ENCODE measurements around the gene STKLD1.
"Not testable (repeated sequence)": the region's sequence is repeated elsewhere in the genome, so short reads cannot be mapped to it uniquely, and the experiment has no call there.

The STKLD1 gene

DNA sequence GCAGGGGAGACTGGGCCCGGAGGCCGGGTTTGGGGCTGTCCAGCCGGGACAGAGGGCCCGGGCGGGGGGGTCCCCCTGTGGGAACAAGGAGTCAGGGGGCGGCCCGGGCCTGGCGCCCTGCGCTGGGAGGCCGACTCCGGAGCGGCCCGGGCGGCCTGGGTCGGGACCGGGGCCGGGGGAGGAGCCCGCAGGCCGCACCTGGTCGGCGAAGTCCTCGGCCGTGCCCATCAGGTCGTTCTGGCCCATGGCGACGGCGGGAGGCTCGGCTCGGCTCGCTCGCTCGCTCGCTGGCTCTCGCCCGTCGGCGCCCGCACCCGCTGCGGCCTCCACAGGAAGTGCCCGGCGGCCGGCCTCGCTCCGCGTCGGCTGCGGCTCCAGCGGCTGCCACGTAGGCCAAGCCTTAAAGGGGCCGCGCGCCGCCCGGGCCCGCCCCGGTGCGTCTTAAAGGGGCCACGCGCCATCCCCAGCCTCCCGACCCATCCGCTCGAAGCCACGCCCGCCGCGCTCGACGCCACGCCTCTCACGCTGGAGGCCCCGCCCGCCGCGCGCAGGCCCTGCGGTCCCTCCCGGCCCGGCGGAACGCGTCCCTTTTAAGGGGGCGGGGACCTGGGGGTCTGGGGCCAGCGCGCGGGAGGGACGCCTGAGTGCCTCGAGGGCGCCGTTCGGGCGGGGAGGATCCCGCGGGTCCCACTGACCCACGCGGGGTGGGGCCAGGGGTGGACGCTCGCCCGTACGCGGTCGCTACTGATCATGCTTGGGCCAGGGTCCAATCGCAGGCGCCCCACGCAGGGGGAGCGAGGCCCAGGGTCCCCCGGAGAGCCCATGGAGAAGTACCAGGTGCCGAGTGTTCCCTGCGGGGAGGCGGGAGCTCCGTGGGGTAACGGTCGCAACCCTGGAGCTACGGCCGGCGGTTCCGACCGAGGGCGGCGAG lies at the start of gene STKLD1, which contains the start of gene SURF4:
STKLD1 (plus strand) TSS at position 643 of the 931 bp plus-strand sequence; CDS start at position 751, 108 bp downstream.
SURF4 (minus strand) TSS at position 337 of the 931 bp plus-strand sequence; CDS start at position 246, 91 bp downstream.
- peak; percentile 92 for DNase-seq

DNA sequence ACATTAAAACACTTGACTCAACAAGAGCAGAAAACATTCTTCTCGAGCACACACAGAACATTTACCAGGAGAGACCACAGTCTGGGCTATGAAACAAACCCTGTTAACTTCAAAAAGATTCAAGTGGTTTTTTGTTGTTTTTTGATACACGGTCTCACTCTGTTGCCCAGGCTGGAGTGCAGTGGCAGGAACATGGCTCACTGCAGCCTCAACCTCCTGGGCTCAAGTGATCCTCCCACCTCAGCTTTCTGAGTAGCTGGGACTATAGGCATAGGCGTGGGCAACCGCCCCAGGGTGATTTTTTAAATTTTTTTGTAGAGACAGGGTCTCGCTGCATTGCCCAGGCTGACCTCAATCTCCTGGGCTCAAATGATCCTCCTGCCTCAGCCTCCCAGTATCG lies 49.1 kb upstream of the STKLD1 start:
- not testable (repeated sequence) for DNase-seq

DNA sequence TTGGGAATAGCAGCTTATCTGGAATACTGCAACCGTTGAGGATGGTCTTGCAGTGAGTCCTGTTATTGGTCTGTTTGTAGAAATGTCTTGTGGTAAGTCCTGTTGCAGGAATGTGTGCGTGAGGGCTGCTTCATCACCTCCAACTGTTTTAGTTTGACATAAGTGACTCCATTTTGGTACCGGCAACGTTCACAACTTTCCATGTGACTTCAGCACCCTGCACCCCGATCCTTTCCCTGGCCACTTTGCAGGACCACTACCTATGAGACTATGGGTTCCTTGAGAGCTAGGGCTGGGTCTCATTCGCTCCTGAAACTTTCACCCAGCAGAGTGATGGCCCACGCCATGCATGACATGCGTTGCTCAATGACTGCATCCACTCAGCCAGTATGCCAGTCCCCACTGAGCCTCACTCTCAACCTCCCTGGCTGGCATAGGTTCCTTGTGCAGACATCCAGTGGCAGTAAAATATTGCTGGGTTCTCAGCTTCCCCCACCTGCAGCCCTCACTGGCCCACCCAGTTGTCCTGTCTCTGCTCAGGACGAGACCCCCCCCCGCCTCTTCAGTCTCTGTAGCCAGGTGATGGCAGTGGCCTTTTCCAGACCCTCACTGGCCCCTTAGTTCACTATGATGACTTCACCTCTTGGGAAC lies 48.2 kb upstream of the STKLD1 start:
- DNase-seq = no peak

DNA sequence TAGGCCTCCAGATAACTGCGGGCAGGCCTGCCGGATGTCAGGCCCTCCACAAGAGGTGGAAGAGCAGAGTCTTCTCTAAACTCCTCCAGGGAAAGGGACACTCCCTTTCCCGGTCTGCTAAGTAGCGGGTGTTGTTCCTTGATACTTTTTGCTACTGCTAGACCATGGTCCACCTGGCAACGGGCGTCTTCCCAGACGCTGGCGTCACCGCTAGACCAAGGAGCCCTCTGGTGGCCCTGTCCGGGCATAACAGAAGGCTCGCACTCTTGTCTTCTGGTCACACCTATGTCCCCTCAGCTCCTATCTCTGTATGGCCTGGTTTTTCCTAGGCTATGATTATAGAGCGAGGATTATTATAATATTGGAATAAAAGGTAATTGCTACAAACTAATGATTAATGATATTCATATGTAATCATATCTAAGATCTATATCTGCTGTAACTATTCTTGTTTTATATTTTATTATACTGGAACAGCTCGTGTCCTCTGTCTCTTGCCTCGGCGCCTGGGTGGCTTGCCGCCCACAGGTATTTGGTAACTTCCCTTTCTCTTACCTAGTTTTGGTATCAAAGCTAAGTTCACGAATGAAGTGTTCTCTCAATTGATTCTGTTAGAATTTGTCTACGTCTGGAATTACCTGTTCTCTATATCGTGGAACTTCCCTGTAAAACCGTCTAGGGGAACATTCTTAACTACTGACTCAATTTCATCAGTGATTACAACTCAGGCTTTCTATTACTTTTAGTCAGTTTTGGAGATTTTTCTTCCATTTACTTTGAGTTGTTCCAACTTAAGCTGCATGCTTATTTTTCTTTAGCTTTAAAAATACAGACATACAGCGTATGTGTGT lies 46.6 kb upstream of the STKLD1 start:
- DNase-seq = not testable (repeated sequence)

DNA sequence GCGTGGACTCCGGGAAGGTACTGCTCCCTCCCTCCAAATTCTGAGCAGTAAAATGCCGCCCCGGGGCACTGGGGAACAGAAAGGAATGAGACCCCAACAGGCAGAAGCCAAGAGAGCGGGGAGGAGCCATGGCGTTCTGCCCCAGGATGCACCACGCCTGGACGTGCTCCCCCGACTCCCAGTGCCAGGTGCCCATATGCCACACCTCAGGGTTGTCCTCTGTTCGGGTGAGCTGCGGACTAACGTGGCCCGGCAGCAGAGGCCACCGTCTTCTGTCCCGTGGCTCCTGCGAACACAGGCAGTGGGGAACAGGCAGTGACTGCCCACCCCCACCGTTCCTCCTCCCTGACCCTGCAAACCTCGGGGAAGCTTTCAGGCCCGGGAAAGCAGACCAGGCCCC lies 44.9 kb upstream of the STKLD1 start:
- no peak for DNase-seq

DNA sequence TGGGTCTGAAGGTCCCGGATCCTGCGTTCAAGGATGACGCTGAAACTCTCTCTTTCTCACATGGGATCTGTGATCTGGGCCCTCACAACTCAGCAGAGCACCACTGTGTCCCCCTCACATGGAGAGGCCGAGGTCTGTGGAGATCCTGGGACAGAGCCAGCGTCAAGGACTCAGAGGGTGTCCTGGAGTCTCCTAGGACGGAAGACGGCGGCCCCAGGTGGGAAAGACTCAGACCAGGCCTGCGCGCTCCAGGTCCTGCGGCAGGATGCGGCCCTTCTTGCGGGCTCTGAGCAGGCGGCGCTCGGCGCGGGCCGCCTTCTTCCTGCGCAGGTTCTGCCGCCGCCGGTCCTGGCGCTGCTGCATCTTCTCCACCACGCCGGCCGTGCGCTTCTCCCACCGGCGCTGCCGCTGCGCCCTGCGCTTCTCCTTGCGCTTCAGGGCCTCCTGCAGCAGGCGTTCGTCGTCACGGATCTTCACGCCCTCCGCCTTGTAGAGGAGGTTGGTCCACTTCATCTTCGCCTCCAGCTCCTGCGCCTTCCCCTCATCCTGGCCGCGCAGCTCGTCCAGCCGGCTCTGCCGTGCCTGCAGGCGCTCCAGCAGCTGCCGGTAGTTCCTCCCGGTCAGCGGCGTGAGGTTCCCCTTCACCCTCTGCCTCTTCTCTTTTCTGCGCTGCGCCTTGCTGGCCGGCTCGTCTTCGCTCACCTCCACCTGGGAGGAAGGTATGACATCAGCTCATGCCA lies 44.4 kb upstream of the STKLD1 start:
- DNase-seq = no peak

DNA sequence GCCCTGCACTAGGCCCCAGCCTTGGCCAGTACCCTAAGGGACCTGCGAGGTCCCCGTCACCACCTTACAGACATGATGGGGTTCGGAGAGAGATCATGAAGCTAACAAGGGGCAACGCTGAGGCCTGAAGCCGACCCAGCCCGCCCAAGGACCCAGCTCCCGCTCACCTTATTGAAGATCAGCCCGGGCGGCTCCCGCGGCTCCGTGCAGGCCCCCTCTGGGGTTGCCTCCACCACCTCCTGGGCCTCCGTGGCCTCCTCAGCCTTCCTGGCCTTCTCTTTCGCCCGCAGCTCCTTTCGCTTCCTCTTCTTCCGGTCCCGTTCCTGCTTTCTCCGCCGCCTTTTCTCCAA lies 43.8 kb upstream of the STKLD1 start:
- no peak for DNase-seq

DNA sequence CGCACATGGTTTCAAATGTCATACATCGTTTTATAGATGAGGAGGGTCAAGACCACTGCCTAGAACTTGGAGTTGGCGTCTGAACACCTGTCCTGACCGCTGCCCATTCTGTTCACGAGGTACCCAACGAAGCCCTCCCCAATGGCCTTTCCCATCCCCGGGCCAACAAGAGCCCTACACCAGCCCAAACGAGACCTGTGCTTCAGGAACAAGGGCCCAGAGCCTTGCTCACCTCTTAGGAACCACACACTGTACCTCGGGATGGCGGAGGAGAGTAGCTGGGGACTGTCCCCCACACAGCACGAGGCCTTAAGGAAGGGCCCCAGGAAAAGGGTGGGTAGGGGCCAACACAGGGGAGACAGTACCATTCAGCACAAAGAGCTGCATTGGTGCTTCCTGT lies 43.2 kb upstream of the STKLD1 start:
- DNase-seq = no peak

DNA sequence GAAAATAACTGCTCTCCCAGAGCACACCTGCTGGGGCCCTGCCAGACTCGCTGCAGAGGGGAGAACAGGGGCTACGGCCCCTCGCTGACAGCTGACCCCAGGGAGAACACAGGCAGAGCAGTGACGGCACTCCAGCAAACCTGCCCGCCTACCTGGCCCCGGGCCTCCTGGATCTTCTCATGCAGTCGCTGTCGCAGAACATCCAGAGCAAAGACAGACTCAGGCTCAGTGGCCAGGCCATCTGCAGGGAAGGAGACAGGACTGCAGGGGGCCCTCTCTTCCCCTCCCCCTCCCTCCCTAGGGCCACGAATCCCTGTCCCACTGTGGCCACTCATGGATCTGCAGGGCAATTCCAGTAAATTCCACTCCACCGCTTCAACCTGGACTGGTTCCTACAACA lies 42.6 kb upstream of the STKLD1 start:
- DNase-seq = no peak

DNA sequence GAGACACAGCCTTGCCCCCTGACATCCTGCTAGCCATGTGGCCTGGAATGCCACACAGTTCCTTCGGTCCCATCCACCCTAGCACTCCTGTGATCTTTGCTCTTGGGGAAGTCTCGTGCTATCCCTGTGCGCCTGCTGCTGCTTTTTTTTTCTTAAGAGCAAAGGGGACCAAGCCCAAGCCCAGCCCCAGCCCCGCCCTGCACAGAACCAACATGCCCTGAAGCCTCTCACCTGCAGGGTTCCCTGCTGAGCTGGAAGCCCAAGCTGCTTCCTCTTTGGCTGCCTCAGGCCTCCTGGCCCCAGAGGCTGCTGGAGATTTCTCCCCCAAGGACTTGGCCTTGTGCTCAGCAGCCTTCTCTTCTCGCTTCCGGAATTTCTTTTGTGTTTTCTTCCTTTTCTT lies 42.0 kb upstream of the STKLD1 start:
- no peak for DNase-seq

DNA sequence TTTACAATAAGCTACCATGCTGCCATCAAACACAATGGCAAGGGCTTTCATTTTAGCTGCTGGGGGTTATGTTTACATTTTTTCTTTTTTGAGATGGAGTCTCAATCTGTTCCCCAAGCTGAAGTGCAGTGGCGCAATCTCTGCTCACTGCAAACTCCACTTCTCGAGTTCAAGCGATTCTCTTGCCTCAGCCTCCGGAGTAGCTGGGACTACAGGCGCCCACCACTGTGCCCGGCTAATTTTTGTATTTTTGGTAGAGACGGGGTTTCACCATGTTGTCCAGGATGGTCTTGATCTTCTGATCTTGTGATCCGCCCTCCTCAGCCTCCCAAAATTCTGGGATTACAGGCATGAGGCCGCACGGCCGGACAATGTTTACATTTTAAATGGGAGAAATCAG lies 41.3 kb upstream of the STKLD1 start:
- not testable (repeated sequence) for DNase-seq

DNA sequence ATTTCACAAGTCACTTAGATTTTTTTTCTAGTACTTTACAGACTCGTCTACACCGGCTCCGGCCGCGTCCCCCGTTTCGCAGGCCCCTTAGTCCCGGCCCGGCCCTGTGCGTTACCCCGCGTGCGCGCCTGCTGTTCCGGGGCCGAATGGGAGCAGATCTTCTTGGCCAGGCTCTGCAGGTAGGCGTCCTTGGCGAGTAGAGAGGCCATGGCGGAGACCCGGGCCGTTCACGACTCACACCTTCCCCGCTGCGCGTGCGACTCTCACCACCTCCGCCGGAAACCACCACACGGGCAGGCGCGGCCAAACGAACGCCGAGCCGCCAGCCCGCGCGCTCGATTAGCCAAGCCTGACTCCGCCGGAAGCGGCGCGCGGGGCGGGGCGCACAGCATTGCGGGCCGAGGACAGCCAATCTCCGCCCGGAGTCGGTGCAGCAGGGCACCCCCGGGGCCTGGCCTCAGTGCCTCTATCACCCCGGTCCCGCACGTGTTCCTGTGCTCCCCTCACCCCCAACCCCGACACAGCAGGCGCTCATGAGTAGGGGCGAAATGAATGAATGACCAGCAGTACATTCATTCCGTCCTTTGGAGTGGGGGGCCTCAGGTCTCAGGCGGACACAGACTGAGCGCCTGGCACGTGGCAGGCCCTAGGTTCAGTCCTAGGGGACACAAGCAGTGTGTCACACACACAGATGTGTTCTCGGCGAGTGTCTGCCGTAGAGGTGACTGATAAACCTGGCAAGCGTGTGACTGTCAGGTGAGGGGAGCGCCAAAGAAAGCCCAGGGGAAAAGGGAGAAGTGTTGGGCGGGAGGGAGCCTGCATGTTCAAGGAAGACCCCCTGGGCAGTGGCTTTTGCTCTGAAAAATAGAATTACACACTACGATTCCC lies 40.0 kb upstream of the STKLD1 start, which contains the start of gene SURF6:
SURF6 (minus strand) TSS at position 265 of the 888 bp plus-strand sequence; CDS start at position 209, 56 bp downstream.
- peak; percentile 94 for DNase-seq

DNA sequence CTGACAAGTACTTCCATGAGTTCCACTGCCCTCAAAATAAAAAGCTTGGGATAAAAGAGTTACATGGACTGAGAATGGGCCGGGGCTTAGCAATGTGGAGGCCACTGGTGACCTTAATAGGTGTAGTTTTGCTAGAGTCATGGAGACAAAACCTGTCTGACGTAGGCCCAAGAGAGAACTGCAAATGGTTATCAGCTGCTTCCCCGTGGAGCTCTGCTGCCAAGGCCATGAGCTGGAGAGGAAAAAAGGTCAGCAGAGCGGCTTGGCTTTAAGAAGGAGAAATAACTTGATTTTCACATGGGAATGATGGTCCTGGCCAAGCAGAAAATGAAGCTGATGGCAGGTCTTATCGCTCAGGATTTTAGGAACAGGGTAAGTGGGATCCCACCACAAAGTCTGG lies 36.5 kb upstream of the STKLD1 start:
- DNase-seq = no peak

DNA sequence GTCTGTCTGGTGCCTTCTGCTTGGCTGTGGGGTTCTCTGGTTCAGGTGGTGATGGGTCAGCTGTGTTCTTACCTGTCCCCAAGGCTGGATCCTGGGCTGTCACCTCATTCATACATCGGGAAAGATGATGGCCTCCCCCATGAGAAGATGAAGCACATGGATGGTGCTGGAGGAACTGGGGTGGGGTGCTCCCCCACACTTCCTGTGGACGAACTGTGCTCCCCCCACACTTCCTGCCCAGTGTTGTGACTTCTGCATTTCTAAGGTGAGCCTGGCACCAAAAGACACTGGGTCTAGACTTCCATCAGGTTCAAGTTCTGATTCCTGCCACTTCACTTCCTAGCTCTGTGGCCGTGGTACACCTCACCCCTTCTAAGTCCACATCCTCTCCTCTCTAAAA lies 35.9 kb upstream of the STKLD1 start:
- DNase-seq = no peak

DNA sequence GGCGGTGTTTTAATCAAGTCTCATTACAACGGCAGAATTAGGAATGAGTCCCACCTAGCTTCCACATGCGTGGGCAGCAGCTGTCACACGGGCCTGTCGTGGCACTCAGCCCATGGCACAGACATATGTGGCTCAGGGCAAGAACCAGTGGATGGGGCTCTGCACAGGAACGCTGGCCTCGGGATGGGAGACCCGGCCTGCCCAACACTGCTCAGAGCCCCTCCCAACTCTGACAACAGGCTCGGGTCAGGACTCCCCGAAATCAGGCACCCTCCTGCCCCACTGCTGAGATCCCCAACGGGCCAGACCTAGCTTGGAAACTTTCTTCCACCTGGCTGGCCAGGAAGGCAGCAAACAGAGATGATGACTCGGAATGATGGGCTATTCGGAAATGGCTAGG lies 35.2 kb upstream of the STKLD1 start:
- DNase-seq = no peak

DNA sequence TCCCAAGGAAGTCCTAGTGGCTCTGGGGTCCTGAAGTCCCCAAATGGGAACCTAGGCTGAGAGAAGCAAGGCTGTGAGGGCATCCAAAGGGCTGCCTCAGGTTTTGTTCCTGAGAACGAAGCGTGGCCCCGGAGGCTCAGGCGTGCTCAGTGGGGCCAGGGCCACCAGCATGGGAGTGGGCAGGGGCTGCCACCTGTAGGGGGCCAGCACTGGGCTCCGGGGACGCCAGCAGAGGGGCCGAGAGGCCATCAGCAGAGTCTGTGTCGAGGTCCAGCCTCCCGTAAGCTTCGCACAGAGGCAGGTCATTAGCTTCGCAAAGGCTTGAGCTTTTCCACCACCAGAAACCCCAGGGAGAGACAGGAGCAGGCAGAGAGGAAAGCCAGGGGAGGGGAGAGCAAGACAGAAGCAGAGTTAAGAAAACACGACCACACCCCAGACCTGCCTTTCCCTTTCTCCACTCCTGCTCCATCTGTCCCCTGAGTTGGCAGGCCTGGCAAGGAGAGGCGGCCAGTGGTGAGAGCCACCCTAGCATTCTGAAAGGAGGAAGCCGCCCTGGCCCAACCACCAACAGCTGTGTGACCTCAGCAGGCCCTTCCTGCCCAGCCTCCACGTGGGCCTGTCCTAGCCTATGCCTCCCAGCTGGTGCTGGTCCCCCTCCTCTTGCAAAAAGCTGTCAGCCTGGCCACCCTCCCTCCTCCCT lies 34.6 kb upstream of the STKLD1 start:
- DNase-seq = no peak

DNA sequence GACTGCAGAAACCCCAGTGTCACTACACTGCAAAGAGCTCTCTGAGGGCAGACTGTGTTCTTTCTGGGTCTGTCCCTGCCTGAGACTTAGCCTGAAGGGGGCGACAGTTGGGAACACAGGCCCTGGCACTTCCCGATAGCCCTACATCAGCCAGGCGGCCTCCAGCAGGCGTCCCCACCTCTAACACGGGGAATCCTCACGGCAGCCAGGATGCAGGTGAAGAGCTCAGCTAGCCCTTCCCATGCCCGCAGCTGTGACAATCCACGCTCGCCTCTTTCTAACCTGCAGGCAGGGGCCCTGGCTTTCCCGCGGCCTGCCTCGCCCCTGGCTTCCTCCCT lies 34.1 kb upstream of the STKLD1 start:
- DNase-seq = no peak

DNA sequence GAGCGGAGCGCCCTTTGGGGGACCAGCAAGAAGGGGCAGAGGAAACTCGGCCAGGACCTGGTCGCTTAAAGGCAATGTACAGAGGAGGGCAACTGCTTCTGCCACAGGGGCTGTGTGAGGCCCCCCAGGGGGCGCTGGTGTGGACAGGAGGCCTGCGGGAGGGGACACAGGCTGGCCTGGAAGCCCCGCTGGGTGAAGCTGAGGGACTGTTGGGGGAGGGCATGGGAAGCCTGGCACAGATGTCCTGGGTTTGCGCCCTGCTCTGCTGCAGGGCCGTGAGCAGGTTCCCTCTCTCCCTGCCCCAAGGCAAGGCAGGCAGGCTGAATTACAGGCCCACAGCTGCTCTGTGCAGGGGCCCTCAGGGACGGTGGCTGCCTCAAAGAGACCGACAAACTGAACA lies 33.6 kb upstream of the STKLD1 start:
- no peak for DNase-seq

DNA sequence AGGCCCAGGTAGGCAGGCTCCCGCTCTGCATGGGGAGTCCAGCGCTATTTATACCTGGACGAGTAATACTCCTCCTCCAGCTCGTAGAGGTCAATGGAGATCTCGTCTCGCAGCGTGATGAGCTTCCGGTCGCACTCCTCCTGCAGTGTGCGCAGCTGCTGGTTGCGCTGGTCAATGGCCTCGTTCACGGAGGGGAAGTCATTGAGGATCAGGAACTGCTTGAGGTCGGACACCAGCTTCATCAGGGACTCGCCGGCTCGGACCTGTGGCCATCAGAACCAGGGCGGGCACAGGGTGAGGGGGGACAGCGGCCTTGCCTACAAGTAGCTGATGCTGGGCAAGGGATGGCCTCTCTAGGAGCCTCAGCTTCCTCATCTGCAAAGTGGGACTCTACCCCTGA lies 32.1 kb upstream of the STKLD1 start:
- no peak for DNase-seq

DNA sequence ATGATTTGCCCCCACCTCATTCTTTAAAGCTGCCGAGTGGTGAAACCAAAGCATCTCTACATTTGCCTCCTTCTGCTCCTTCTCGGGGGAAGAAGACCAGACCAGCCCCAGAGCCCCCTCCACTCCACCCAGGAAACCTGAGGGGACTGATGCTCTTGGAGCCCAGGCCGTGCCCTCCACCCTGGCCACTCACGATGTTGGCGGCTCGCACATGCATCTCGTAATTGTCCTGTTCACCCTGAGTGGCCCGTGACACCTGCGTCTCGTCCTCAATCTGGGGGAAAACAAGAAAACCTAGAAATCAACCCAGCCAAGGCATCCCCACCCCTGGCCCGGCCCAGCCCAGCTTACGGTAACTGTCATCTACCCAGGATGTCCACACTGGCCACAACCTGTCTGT lies 31.2 kb upstream of the STKLD1 start:
- DNase-seq = no peak

DNA sequence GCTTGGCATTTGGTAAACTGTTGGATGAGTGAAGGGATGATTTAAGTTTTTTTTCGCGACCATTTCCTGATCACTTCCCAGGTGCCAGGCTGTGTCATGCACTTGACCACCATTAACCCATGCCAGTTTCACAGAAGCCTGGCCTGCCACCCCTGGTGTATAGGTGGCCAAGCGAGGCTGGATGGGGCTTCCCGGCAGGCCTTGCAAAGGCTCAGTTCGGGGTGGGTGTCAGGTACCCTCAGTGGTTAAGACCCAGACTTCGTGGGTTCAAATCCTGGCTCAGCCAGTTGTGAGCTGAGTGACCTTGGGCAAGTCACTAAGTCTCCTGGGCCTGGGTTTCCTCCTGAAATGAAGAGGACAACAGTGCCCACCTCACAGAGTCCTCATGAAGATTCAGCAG lies 30.6 kb upstream of the STKLD1 start:
- no peak for DNase-seq

Measured in stimulated activated naive CD4-positive, alpha-beta T cell treated with Interleukin-2 at 50 U/mL for 16 hours (primary cell).